Uterus (tissue), 2 donors: ENCODE results near the gene ITPKC.

Source experiments
- POLR2A ChIP-seq, 2 donors: fragments of 450-650 bp; IDR thresholded peaks; one replicate each; pipeline ENCODE4 v1.6.1; 2016; ENCODE audit warnings: antibody characterized with exemption in 2 of 2, mild to moderate bottlenecking in 1 of 2, moderate library complexity in 1 of 2
- TF ChIP-seq, protein P1 (sequence below), 4 experiments: fragments of 200-600 bp in 2 of 4; fragments of 450-650 bp in 2 of 4; sonication (generic) in 2 of 4; IDR thresholded peaks; one replicate each; pipeline ENCODE4 v1.5.1; 2016 to 2019; ENCODE audit warnings: antibody characterized with exemption in 4 of 4, mild to moderate bottlenecking in 2 of 4, moderate library complexity in 1 of 4

DNA sequence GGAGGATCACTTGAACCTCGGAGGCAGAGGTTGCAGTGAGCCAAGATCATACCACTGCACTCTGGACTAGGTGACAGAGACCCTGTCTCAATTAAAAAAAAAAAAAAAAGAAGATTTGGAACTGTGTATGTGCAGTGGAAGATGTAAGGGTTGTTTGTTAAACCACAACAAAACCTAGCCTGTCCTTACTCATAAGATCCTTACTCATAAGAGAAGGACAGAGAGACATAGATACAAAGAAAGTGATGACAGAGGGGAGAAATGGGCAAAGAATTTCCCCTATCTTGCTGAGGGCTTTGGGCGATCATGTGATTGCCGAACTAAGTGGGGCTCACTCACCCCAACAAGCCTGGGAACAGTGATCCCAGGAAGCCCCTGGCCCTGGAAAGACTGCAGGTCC lies 7.9 kb downstream of the ITPKC start:
- TF ChIP-seq, protein P1, sequence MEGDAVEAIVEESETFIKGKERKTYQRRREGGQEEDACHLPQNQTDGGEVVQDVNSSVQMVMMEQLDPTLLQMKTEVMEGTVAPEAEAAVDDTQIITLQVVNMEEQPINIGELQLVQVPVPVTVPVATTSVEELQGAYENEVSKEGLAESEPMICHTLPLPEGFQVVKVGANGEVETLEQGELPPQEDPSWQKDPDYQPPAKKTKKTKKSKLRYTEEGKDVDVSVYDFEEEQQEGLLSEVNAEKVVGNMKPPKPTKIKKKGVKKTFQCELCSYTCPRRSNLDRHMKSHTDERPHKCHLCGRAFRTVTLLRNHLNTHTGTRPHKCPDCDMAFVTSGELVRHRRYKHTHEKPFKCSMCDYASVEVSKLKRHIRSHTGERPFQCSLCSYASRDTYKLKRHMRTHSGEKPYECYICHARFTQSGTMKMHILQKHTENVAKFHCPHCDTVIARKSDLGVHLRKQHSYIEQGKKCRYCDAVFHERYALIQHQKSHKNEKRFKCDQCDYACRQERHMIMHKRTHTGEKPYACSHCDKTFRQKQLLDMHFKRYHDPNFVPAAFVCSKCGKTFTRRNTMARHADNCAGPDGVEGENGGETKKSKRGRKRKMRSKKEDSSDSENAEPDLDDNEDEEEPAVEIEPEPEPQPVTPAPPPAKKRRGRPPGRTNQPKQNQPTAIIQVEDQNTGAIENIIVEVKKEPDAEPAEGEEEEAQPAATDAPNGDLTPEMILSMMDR (IDR thresholded peaks at IDR 0.05): no peak
- TF ChIP-seq POLR2A (IDR thresholded peaks at IDR 0.05): no peak
